ENCODE data around the gene TBL1Y.
"Not testable (repeated sequence)": the region's sequence is repeated elsewhere in the genome, so short reads cannot be mapped to it uniquely, and the experiment has no call there.

Gene TBL1Y

GRCh38 chrY:7040662-7041061 is 130.2 kb downstream of the TBL1Y start:
- no peak overlapping the region for H2AFZ ChIP-seq (ENCODE audit: low read depth, low read length, severe bottlenecking)
- H3K27ac ChIP-seq (ENCODE audit: low read depth, low read length): no peak overlapping the region
- TF ChIP-seq EZH2phosphoT487 (conservative IDR thresholded peaks at IDR 0.05; ENCODE audit: low read length) (no peak), CTCF (IDR thresholded peaks at IDR 0.05; ENCODE audit: insufficient read depth, low read length, poor library complexity, severe bottlenecking) (no peak)
- no peaks in the 10 kb centered on the region for H3K9me3 ChIP-seq (ENCODE audit: insufficient read depth, low read length)
- no peaks in the 10 kb centered on the region for H3K79me2 ChIP-seq (ENCODE audit: insufficient read depth, low read length)
- no peaks in the 10 kb centered on the region for H3K9me2 ChIP-seq (replicated peaks; ENCODE audit: insufficient read depth, low read length)
- H3K27me3 ChIP-seq (ENCODE audit: low read length): no peaks in the 10 kb centered on the region
- H3K9ac ChIP-seq (ENCODE audit: low read length): no peak overlapping the region
- H4K20me1 ChIP-seq (ENCODE audit: low read depth, low read length): no peaks in the 10 kb centered on the region
- H3K4me3 ChIP-seq (ENCODE audit: insufficient read depth, low read length, poor library complexity, severe bottlenecking): no peak overlapping the region
- H3F3A ChIP-seq (ENCODE audit: insufficient read depth): no peaks in the 10 kb centered on the region
- no peak overlapping the region for H3K4me2 ChIP-seq (ENCODE audit: low read depth, low read length, poor library complexity, severe bottlenecking)
- no peaks in the 10 kb centered on the region for H3K36me3 ChIP-seq (ENCODE audit: low read length)

GRCh38 chrY:7041983-7042382 is 131.5 kb downstream of the TBL1Y start:
- Histone ChIP-seq H3K9me3 (ENCODE audit: insufficient read depth, low read length) (no peaks in the 10 kb centered on the region), H2AFZ (ENCODE audit: low read depth, low read length, severe bottlenecking) (no peak overlapping the region), H3K4me2 (ENCODE audit: low read depth, low read length, poor library complexity, severe bottlenecking) (no peak overlapping the region), H3K9me2 (replicated peaks; ENCODE audit: insufficient read depth, low read length) (no peaks in the 10 kb centered on the region), H3K27ac (ENCODE audit: low read depth, low read length) (no peak overlapping the region), H3K9ac (ENCODE audit: low read length) (no peak overlapping the region), H3F3A (ENCODE audit: insufficient read depth) (no peaks in the 10 kb centered on the region), H3K27me3 (ENCODE audit: low read length) (no peaks in the 10 kb centered on the region), H3K4me3 (ENCODE audit: insufficient read depth, low read length, poor library complexity, severe bottlenecking) (no peak overlapping the region), H4K20me1 (ENCODE audit: low read depth, low read length) (no peaks in the 10 kb centered on the region), H3K79me2 (ENCODE audit: insufficient read depth, low read length) (no peaks in the 10 kb centered on the region), H3K36me3 (ENCODE audit: low read length) (no peaks in the 10 kb centered on the region)
- no peak for TF ChIP-seq EZH2phosphoT487 (conservative IDR thresholded peaks at IDR 0.05; ENCODE audit: low read length)
- TF ChIP-seq CTCF (IDR thresholded peaks at IDR 0.05; ENCODE audit: insufficient read depth, low read length, poor library complexity, severe bottlenecking): no peak

GRCh38 chrY:7052461-7052860 is 142.0 kb downstream of the TBL1Y start:
- H4K20me1 ChIP-seq (ENCODE audit: low read depth, low read length); H2AFZ ChIP-seq (ENCODE audit: low read depth, low read length, severe bottlenecking); H3F3A ChIP-seq (ENCODE audit: insufficient read depth); H3K9ac ChIP-seq (ENCODE audit: low read length); H3K4me2 ChIP-seq (ENCODE audit: low read depth, low read length, poor library complexity, severe bottlenecking); H3K27me3 ChIP-seq (ENCODE audit: low read length); H3K36me3 ChIP-seq (ENCODE audit: low read length); H3K79me2 ChIP-seq (ENCODE audit: insufficient read depth, low read length); H3K4me3 ChIP-seq (ENCODE audit: insufficient read depth, low read length, poor library complexity, severe bottlenecking); H3K9me2 ChIP-seq (replicated peaks; ENCODE audit: insufficient read depth, low read length); H3K27ac ChIP-seq (ENCODE audit: low read depth, low read length); H3K9me3 ChIP-seq (ENCODE audit: insufficient read depth, low read length): not testable (repeated sequence)

GRCh38 chrY:7056886-7057285 is 146.4 kb downstream of the TBL1Y start:
- Histone ChIP-seq H3K27me3 (ENCODE audit: low read length) (no peaks in the 10 kb centered on the region), H4K20me1 (ENCODE audit: low read depth, low read length) (no peaks in the 10 kb centered on the region)
- no peak for TF ChIP-seq CTCF (IDR thresholded peaks at IDR 0.05; ENCODE audit: insufficient read depth, low read length, poor library complexity, severe bottlenecking)
- TF ChIP-seq EZH2phosphoT487 (conservative IDR thresholded peaks at IDR 0.05; ENCODE audit: low read length): no peak

More at GRCh38 chrY:7056886-7057285, 146.4 kb downstream of the TBL1Y start:
- Histone ChIP-seq H3F3A (ENCODE audit: insufficient read depth) (no peaks in the 10 kb centered on the region), H3K9me3 (ENCODE audit: insufficient read depth, low read length) (no peaks in the 10 kb centered on the region), H3K79me2 (ENCODE audit: insufficient read depth, low read length) (no peaks in the 10 kb centered on the region), H2AFZ (ENCODE audit: low read depth, low read length, severe bottlenecking) (no peak overlapping the region), H3K4me3 (ENCODE audit: insufficient read depth, low read length, poor library complexity, severe bottlenecking) (no peak overlapping the region), H3K9me2 (replicated peaks; ENCODE audit: insufficient read depth, low read length) (no peaks in the 10 kb centered on the region), H3K9ac (ENCODE audit: low read length) (no peak overlapping the region), H3K27ac (ENCODE audit: low read depth, low read length) (no peak overlapping the region), H3K36me3 (ENCODE audit: low read length) (no peaks in the 10 kb centered on the region), H3K4me2 (ENCODE audit: low read depth, low read length, poor library complexity, severe bottlenecking) (no peak overlapping the region)

Measured in SU-DHL-6 (cell line).